H9 (cell line): Measurements from ENCODE around the gene KCTD17. TPM values are rescaled to one million over a fixed set of nuclear protein-coding genes. Genes with fewer than 3 reads are reported as not detected.

Source experiments
- DNase-seq: peaks from one replicate; pipeline ENCODE4 v3.0.0-alpha.2; 2017
- H2AFZ ChIP-seq: one replicate; pipeline ENCODE4 v1.6.1; 2013; ENCODE audit warnings: mild to moderate bottlenecking, low read length, control low read depth, moderate library complexity
- H2AK5ac ChIP-seq: 2 replicates; pipeline ENCODE4 v1.6.1; 2013; ENCODE audit warnings: low read length, control low read depth, mixed read lengths; ENCODE audit not compliant: insufficient read length
- H2BK120ac ChIP-seq: one replicate; pipeline ENCODE4 v1.6.1; 2013; ENCODE audit warnings: low read depth, mild to moderate bottlenecking, low read length, control low read depth, inconsistent platforms; ENCODE audit not compliant: poor library complexity, severe bottlenecking
- H2BK12ac ChIP-seq: 2 replicates; pipeline ENCODE4 v1.6.1; 2013; ENCODE audit warnings: low read length, control low read depth, mixed read lengths, low read depth; ENCODE audit not compliant: insufficient read length
- H2BK15ac ChIP-seq: 2 replicates; pipeline ENCODE4 v1.6.1; 2013; ENCODE audit warnings: low read depth, low read length, control low read depth
- H2BK20ac ChIP-seq: one replicate; pipeline ENCODE4 v1.6.1; 2013; ENCODE audit warnings: low read depth, mild to moderate bottlenecking, low read length, control low read depth, inconsistent platforms; ENCODE audit not compliant: poor library complexity, severe bottlenecking
- H2BK5ac ChIP-seq: 2 replicates; pipeline ENCODE4 v1.6.1; 2013; ENCODE audit warnings: low read length, control low read depth, mixed read lengths; ENCODE audit not compliant: insufficient read length
- H3K14ac ChIP-seq: 2 replicates; pipeline ENCODE4 v1.6.1; 2013; ENCODE audit warnings: low read length, control low read depth; ENCODE audit not compliant: insufficient read depth
- H3K18ac ChIP-seq: 2 replicates; pipeline ENCODE4 v1.6.1; 2013; ENCODE audit warnings: low read depth, mild to moderate bottlenecking, mixed read lengths, low read length, control low read depth; ENCODE audit not compliant: insufficient read length
- H3K23ac ChIP-seq: 2 replicates; pipeline ENCODE4 v1.6.1; 2013; ENCODE audit warnings: low read length, control low read depth, mixed read lengths, low read depth; ENCODE audit not compliant: insufficient read length
- H3K23me2 ChIP-seq: 2 replicates; pipeline ENCODE4 v1.6.1; 2013; ENCODE audit warnings: low read depth, mild to moderate bottlenecking, mixed read lengths, low read length, control low read depth; ENCODE audit not compliant: insufficient read length, poor library complexity, severe bottlenecking
- H3K27ac ChIP-seq: 2 replicates; pipeline ENCODE4 v1.5.1; 2013; ENCODE audit warnings: low read length, control low read depth, mixed read lengths, low read depth; ENCODE audit not compliant: insufficient read length
- H3K27me3 ChIP-seq: 2 replicates; pipeline ENCODE4 v1.6.1; 2013; ENCODE audit warnings: low read length, control low read depth, inconsistent platforms; ENCODE audit not compliant: insufficient read depth
- H3K4ac ChIP-seq: 2 replicates; pipeline ENCODE4 v1.6.1; 2013; ENCODE audit warnings: low read depth, mild to moderate bottlenecking, control low read depth, inconsistent platforms, low read length, moderate library complexity
- H3K4me1 ChIP-seq: 2 replicates; pipeline ENCODE4 v1.6.1; 2013; ENCODE audit warnings: low read length, control low read depth, inconsistent platforms; ENCODE audit not compliant: insufficient read depth
- H3K4me2 ChIP-seq: 2 replicates; pipeline ENCODE4 v1.6.1; 2013; ENCODE audit warnings: low read length, control low read depth, mixed read lengths; ENCODE audit not compliant: insufficient read length, insufficient read depth
- H3K56ac ChIP-seq: 2 replicates; pipeline ENCODE4 v1.6.1; 2013; ENCODE audit warnings: low read depth, mild to moderate bottlenecking, mixed read lengths, low read length, control low read depth; ENCODE audit not compliant: insufficient read length
- H3K79me1 ChIP-seq: 2 replicates; pipeline ENCODE4 v1.6.1; 2013; ENCODE audit warnings: low read depth, mild to moderate bottlenecking, moderate library complexity, low read length, control low read depth, inconsistent platforms; ENCODE audit not compliant: insufficient read depth, poor library complexity, severe bottlenecking
- H3K79me2 ChIP-seq: 2 replicates; pipeline ENCODE4 v1.6.1; 2013; ENCODE audit warnings: low read length, control low read depth, inconsistent platforms; ENCODE audit not compliant: insufficient read depth
- H3K9ac ChIP-seq: 2 replicates; pipeline ENCODE4 v1.6.1; 2013; ENCODE audit warnings: low read length, control low read depth, mixed read lengths; ENCODE audit not compliant: insufficient read length; ENCODE audit errors: extremely low read depth
- H3K9me3 ChIP-seq: one replicate; pipeline ENCODE4 v1.6.1; 2013; ENCODE audit warnings: low read depth, low read length, inconsistent platforms; ENCODE audit not compliant: control insufficient read depth
- H3T11ph ChIP-seq: one replicate; pipeline ENCODE4 v1.6.1; 2013; ENCODE audit warnings: mild to moderate bottlenecking, low read length, control low read depth, inconsistent platforms
- H4K20me1 ChIP-seq: one replicate; pipeline ENCODE4 v1.6.1; 2013; ENCODE audit not compliant: control insufficient read depth, insufficient read length, insufficient read depth
- H4K5ac ChIP-seq: 2 replicates; pipeline ENCODE4 v1.6.1; 2013; ENCODE audit warnings: low read depth, mild to moderate bottlenecking, mixed read lengths, low read length, control low read depth; ENCODE audit not compliant: insufficient read length
- H4K8ac ChIP-seq: replicated peaks from 2 replicates; pipeline ENCODE4 v1.6.1; 2013; ENCODE audit warnings: low read length, control low read depth, mixed read lengths, low read depth; ENCODE audit not compliant: insufficient read length
- H4K91ac ChIP-seq: 2 replicates; pipeline ENCODE4 v1.6.1; 2013; ENCODE audit warnings: low read depth, mild to moderate bottlenecking, moderate library complexity, mixed read lengths, low read length, control low read depth; ENCODE audit not compliant: insufficient read length
- H3K27ac Mint-ChIP-seq, 3 experiments: 2 replicates in 2 of 3; 3 replicates in 1 of 3; pipeline ENCODE4 v1.8.0; 2020 to 2021; ENCODE audit warnings: mixed read lengths in 3 of 3, mild to moderate bottlenecking in 1 of 3, moderate library complexity in 1 of 3
- H3K27me3 Mint-ChIP-seq: 2 replicates; pipeline ENCODE4 v1.8.0; 2021; ENCODE audit warnings: low read depth, mild to moderate bottlenecking, moderate library complexity, mixed read lengths
- H3K36me3 Mint-ChIP-seq, 3 experiments: 2 replicates in 2 of 3; 3 replicates in 1 of 3; pipeline ENCODE4 v1.8.0; 2020 to 2021; ENCODE audit warnings: low read depth in 3 of 3, mixed read lengths in 3 of 3; ENCODE audit not compliant: insufficient read depth in 1 of 3
- H3K4me1 Mint-ChIP-seq, 2 experiments: 2 replicates each; pipeline ENCODE4 v1.8.0; 2020; ENCODE audit warnings: mixed read lengths in 2 of 2
- H3K4me3 Mint-ChIP-seq, 2 experiments: 2 replicates in 1 of 2; 3 replicates in 1 of 2; pipeline ENCODE4 v1.8.0; 2020 to 2021; ENCODE audit warnings: mild to moderate bottlenecking in 2 of 2, mixed read lengths in 2 of 2, moderate library complexity in 1 of 2
- H3K9me3 Mint-ChIP-seq, 2 experiments: 2 replicates in 1 of 2; 3 replicates in 1 of 2; pipeline ENCODE4 v1.8.0; 2020; ENCODE audit warnings: mild to moderate bottlenecking in 2 of 2, mixed read lengths in 2 of 2, moderate library complexity in 1 of 2
- CTCF ChIP-seq: fragments of 200-600 bp; sonication (generic); conservative IDR thresholded peaks from 3 replicates; pipeline ENCODE4 v1.8.0; 2021; ENCODE audit warnings: antibody characterized with exemption, mild to moderate bottlenecking
- WGBS: extraction: QIAGEN DNeasy Blood & Tissue Kit; methylation state at CpG from one replicate; pipeline ENCODE4 v1.1.7; 2013; ENCODE audit warnings: missing lambda C conversion rate, low lambda C conversion rate, mixed read lengths; ENCODE audit not compliant: insufficient read length; ENCODE audit errors: extremely low coverage; 5-methylcytosine and 5-hydroxymethylcytosine counted together
- total RNA-seq: library from RNA; stranded (reverse); gene quantifications from 2 replicates; pipeline ENCODE4 v1.2.1, GENCODE V29; 2021

The KCTD17 gene
- total RNA-seq, 1 experiment from 2014 or later = 34.1 TPM

DNA sequence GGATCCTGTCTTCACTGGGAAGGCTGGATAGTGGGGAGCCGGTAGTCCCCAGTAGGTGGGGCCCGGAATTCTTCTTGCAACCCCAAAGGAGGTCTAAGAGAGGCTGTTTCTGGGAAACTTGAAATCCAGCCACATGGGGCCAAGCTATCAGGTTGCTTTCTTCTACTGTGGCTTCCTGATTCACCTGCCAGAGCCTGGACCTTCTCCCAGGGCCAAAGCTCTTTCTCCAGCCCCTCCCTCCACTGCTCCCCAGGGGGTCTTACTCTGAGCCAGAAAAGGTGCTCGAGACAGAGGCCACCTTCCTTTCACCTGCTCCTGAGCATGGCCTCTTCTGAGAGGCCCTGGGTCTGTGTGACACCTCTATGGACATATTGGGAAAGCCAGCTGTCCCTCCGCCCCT, 41.4 kb upstream of the KCTD17 start:
- no peak overlapping the region for H3K4ac ChIP-seq

More for the DNA sequence above, 41.4 kb upstream of the KCTD17 start:
- no peak overlapping the region for H3K27ac Mint-ChIP-seq
- H3T11ph ChIP-seq = no peak overlapping the region
- H2BK20ac ChIP-seq = no peak overlapping the region
- no peak overlapping the region for H3K27ac ChIP-seq
- H3K27me3 ChIP-seq = no peaks in the 10 kb centered on the region
- no peak overlapping the region for H3K14ac ChIP-seq
- H2AFZ ChIP-seq = no peak overlapping the region
- H3K4me1 Mint-ChIP-seq = peaks cover 9 to 10% of the 10 kb centered on the region in 2 experiments
- no peak for TF ChIP-seq CTCF
- H3K79me1 ChIP-seq = no peaks in the 10 kb centered on the region
- no peaks in the 10 kb centered on the region for H3K79me2 ChIP-seq
- H2BK15ac ChIP-seq = no peak overlapping the region
- WGBS = no CpG with 5 or more reads among the region's 4 CpGs
- no peak overlapping the region for H3K56ac ChIP-seq
- no peak overlapping the region for H2BK12ac ChIP-seq
- no peak overlapping the region for H4K91ac ChIP-seq
- H3K4me2 ChIP-seq = no peak overlapping the region
- H3K36me3 Mint-ChIP-seq = no peaks in the 10 kb centered on the region; a peak in 1 of 7 replicates
- no peaks in the 10 kb centered on the region for H4K20me1 ChIP-seq
- H3K4me3 Mint-ChIP-seq = no peak overlapping the region
- peaks cover 47% of the 10 kb centered on the region for H3K27me3 Mint-ChIP-seq
- H2BK120ac ChIP-seq = no peak overlapping the region
- no peak overlapping the region for H3K9ac ChIP-seq
- no peaks in the 10 kb centered on the region for H3K23me2 ChIP-seq
- H3K9me3 Mint-ChIP-seq = 0 out of 5 replicates have a peak, but pooled peaks cover 0 to 2% of the 10 kb centered on the region in 2 experiments
- no peak overlapping the region for H3K18ac ChIP-seq
- no peak overlapping the region for H4K5ac ChIP-seq
- DNase-seq = no peak
- H2AK5ac ChIP-seq = no peak overlapping the region
- H3K4me1 ChIP-seq = 0 out of 2 replicates have a peak, but pooled peaks cover under 1% of the 10 kb centered on the region
- no peak overlapping the region for H4K8ac ChIP-seq
- H3K23ac ChIP-seq = no peak overlapping the region
- H2BK5ac ChIP-seq = no peak overlapping the region
- no peaks in the 10 kb centered on the region for H3K9me3 ChIP-seq
